ENCODE data around the gene DLL4.

Gene DLL4

DNA sequence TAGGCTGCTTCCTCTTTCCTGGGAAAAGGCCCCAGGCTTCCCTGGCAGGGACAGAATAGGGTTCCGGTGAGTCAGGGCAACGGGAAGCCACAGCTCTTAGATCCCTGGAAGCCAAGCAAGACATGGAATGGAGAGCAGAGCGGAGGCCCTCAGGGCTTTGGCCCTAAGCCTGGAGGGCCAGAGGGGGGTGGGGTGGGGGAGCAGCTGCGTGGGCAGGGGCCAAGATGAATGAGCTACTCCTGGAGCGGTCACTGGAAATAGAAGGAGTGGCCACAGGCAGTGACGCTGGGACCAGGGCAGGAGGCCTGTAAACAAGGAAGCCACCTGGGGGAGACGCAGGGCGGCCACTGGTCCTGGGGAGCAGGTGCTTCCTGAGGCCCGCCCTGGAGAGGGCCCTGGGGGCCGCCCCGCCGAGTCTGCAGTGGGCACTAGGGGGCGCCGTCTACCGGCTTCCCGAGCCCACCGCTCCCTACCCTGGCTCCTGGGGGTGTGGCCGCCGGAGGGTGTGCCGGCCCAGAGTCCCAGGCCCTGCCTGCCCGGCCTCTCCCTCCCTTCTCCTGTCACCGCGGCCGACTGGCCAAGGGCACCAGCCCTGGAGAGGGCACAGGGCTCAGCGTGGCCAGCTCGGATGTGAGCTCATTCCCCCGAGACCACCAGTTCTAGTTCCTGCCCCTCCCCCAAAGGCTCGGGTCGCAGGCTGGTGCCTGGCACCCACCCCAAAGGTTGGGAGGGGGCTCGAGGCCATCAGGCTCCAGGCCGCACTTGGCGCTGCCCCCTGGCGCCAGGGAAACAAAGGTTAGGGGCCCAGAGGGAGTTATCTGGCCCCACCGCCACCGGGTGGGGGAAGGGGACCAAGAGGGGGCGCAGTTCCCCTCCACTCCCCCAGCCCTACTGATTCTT lies 22.8 kb upstream of the DLL4 start:
- peaks cover 40 to 44% of the 10 kb centered on the region in 2 donors for H3K4me1 ChIP-seq (ENCODE audit: control insufficient read depth in 2 of 2, insufficient read depth in 2 of 2, low read length in 2 of 2)

DNA sequence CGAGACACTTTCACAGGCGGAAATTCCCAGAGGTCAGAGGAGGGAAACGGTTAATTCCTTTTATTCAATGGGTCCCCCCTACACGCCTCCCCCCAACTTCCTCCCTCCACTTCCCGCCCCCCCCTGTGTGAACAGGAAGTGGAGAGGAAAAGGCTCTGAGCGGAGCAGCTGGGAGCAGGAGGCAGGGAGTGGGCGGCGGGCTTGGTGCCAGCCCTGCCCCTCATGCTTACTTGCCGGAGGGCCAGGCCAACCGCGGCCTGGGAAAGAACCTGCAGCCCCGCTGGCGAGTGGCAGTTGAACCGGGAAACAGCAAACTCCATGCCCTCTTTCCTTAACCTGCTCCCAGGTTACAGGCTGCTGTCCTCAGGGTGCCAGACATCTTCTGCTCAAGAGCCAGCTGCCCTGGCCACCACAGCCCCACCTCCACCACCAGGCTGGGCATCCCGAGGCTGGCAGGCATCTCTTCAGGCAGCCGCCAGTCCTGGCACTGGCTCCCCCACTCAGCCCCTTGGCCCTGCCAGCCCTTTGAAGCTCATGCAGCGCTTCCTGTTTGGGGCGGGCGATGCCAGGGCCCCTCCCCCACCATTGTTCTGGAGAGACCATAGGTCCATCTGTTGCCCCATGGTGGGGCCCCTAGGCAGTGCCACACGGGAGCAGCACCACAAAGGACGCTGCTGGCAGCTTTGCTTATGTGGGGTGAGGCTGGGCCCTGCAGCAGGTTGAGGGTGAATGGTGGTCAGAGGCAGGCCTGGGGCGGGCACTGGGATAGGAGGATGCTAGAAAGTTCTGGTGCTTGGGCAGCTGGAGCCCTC lies 21.9 kb upstream of the DLL4 start:
- peak overlapping the region; percentile 97 to 98 for H3K27ac ChIP-seq (ENCODE audit: low read depth in 2 of 2, low read length in 2 of 2)
- H3K27me3 ChIP-seq (ENCODE audit: control insufficient read depth in 2 of 2, insufficient read depth in 2 of 2, low read length in 2 of 2) = no peaks in the 10 kb centered on the region
- H3K4me3 ChIP-seq (ENCODE audit: low read length in 2 of 2) = peak overlapping the region; percentile 63 to 70
- peak overlapping the region; percentile 92 to 95 for H3K9ac ChIP-seq (ENCODE audit: low read depth in 1 of 2, low read length in 2 of 2)
- no peaks in the 10 kb centered on the region for H3K9me3 ChIP-seq (ENCODE audit: control insufficient read depth in 2 of 2, low read length in 2 of 2)
- H3K36me3 ChIP-seq (ENCODE audit: control insufficient read depth in 2 of 2, insufficient read depth in 2 of 2, low read length in 2 of 2) = peaks cover 16 to 18% of the 10 kb centered on the region in 2 donors
- H3K4me1 ChIP-seq (ENCODE audit: control insufficient read depth in 2 of 2, insufficient read depth in 2 of 2, low read length in 2 of 2) = peaks cover 40 to 44% of the 10 kb centered on the region in 2 donors

More for the DNA sequence above, 22.8 kb upstream of the DLL4 start:
- Histone ChIP-seq H3K36me3 (ENCODE audit: control insufficient read depth in 2 of 2, insufficient read depth in 2 of 2, low read length in 2 of 2) (peaks cover 16 to 18% of the 10 kb centered on the region in 2 donors), H3K4me3 (ENCODE audit: low read length in 2 of 2) (peak overlapping the region; percentile 63 to 70), H3K27me3 (ENCODE audit: control insufficient read depth in 2 of 2, insufficient read depth in 2 of 2, low read length in 2 of 2) (no peaks in the 10 kb centered on the region), H3K9me3 (ENCODE audit: control insufficient read depth in 2 of 2, low read length in 2 of 2) (no peaks in the 10 kb centered on the region), H3K9ac (ENCODE audit: low read depth in 1 of 2, low read length in 2 of 2) (peak overlapping the region; percentile 92 to 95), H3K27ac (ENCODE audit: low read depth in 2 of 2, low read length in 2 of 2) (peak overlapping the region; percentile 97 to 98)

DNA sequence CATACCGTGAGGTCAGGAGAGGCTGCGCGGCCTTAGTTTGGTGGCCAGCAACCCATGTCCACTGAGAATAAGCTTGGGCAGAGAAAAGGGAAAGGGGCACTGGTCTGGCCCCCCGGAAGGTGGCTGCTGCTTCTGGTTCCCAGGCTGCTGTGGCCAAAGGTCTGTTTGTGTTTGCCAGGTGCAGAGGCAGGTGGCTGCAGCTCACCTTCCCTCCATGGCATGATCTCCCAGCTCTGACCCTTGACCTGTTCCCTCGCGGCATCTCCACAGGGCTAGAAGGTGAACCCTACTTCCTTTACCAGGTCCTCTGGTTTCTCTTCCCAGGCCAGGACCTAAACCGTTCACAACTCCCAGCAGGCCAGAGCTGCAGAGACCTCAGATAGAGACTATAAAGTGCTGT lies 21.0 kb upstream of the DLL4 start:
- Histone ChIP-seq H3K9me3 (ENCODE audit: control insufficient read depth in 2 of 2, low read length in 2 of 2) (no peaks in the 10 kb centered on the region), H3K27me3 (ENCODE audit: control insufficient read depth in 2 of 2, insufficient read depth in 2 of 2, low read length in 2 of 2) (no peaks in the 10 kb centered on the region), H3K36me3 (ENCODE audit: control insufficient read depth in 2 of 2, insufficient read depth in 2 of 2, low read length in 2 of 2) (peaks cover 12% of the 10 kb centered on the region in 2 donors), H3K9ac (ENCODE audit: low read depth in 1 of 2, low read length in 2 of 2) (peak overlapping the region in 1 of 2 donors; percentile 42), H3K4me1 (ENCODE audit: control insufficient read depth in 2 of 2, insufficient read depth in 2 of 2, low read length in 2 of 2) (peaks cover 40 to 44% of the 10 kb centered on the region in 2 donors), H3K4me3 (ENCODE audit: low read length in 2 of 2) (no peak overlapping the region), H3K27ac (ENCODE audit: low read depth in 2 of 2, low read length in 2 of 2) (peak overlapping the region; percentile 97 to 98)

DNA sequence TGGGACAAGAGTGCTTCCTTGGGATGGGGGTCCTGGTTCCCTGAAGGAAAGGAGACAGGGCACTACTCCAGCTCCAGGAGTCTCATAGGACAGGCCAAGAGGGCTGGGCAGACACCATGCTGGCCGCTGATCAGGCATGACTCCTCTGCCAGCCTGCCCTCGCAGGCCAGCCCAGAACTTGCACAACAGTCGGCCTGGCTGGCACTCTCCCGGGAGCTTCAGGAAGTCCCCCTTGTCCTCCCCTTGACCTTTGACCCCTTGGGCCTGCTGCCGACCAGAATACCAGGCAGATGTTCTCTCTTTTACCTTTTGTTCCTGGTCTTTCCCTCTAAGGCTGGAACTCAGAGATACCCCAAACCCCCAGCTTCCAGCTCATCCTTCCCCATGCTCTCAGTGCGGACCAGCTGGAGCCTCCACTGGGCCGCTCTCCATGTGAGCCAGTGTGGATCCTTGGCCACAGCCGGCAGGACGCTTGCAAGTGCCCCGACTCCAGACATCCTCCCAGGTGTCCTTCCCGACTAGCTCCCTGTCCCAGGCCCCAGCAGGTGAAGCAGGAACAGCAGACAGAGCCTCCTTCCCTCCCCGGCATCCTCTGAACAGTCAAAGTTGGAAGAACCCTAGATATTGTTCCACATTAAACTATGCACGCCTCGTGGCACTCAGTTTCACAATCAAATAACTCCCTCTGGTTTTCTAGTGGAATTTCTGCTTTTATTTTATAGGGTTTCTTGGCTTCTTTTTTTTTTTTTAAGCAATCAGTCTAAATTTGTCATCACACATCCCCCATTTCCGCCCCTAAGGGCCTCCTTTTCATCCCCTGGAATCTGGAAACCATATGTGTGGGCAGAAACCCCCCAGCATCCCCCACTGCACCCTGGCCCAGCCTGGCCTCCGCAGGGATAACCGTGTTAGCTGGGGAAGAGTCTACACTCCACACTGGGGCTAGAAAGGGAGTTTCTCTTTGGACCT lies 19.2 kb upstream of the DLL4 start:
- no peak overlapping the region for H3K9ac ChIP-seq (ENCODE audit: low read depth in 1 of 2, low read length in 2 of 2)
- H3K4me3 ChIP-seq (ENCODE audit: low read length in 2 of 2) = no peak overlapping the region
- H3K36me3 ChIP-seq (ENCODE audit: control insufficient read depth in 2 of 2, insufficient read depth in 2 of 2, low read length in 2 of 2) = peaks cover 0 to under 1% of the 10 kb centered on the region in 2 donors
- H3K27me3 ChIP-seq (ENCODE audit: control insufficient read depth in 2 of 2, insufficient read depth in 2 of 2, low read length in 2 of 2) = no peaks in the 10 kb centered on the region
- peaks cover 34 to 35% of the 10 kb centered on the region in 2 donors for H3K4me1 ChIP-seq (ENCODE audit: control insufficient read depth in 2 of 2, insufficient read depth in 2 of 2, low read length in 2 of 2)
- no peaks in the 10 kb centered on the region for H3K9me3 ChIP-seq (ENCODE audit: control insufficient read depth in 2 of 2, low read length in 2 of 2)
- H3K27ac ChIP-seq (ENCODE audit: low read depth in 2 of 2, low read length in 2 of 2) = no peak overlapping the region

DNA sequence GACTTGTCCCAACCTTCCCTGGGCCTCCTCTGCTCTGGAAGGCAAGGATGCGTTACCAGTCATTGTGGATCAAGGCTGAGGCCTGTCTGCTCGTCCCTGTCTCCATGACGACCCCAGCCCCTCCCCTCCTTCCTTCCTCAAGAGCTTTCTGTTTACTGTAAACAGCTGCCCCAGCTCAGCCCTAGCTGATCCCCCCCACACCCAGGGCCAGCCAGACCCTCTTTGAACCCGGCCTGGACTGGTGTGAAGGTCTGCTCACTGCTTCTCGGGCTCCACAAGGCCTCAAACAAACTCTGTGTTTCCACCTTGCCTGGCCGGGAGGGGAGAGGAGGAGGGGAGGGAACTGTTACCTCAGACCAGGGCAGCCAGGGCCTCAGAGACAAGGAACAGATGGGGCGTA lies 18.0 kb upstream of the DLL4 start:
- Histone ChIP-seq H3K27ac (ENCODE audit: low read depth in 2 of 2, low read length in 2 of 2) (peak overlapping the region in 1 of 2 donors; percentile 16), H3K36me3 (ENCODE audit: control insufficient read depth in 2 of 2, insufficient read depth in 2 of 2, low read length in 2 of 2) (no peaks in the 10 kb centered on the region), H3K9ac (ENCODE audit: low read depth in 1 of 2, low read length in 2 of 2) (no peak overlapping the region), H3K27me3 (ENCODE audit: control insufficient read depth in 2 of 2, insufficient read depth in 2 of 2, low read length in 2 of 2) (no peaks in the 10 kb centered on the region), H3K9me3 (ENCODE audit: control insufficient read depth in 2 of 2, low read length in 2 of 2) (no peaks in the 10 kb centered on the region), H3K4me1 (ENCODE audit: control insufficient read depth in 2 of 2, insufficient read depth in 2 of 2, low read length in 2 of 2) (peaks cover 29% of the 10 kb centered on the region in 2 donors), H3K4me3 (ENCODE audit: low read length in 2 of 2) (no peak overlapping the region)

DNA sequence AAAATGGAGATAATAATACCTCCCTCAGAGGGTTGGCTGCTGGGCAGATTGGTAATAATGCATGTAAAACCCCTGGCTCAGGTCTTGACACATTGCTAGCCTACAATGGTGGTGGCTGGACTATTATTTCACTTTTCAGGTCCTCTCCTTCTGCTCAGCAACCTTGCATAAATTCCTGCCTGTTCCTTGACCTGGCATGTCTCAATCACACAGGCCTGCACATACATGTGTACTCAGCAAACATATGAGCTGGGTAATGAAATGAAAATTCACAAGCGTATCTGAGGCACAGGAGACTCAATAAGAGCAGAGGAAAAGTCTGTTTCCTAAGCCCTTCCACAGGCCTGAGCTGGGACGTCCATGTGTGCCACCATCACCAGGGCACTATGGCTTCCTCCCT lies 17.4 kb upstream of the DLL4 start:
- H3K27me3 ChIP-seq (ENCODE audit: control insufficient read depth in 2 of 2, insufficient read depth in 2 of 2, low read length in 2 of 2) = no peaks in the 10 kb centered on the region
- H3K9me3 ChIP-seq (ENCODE audit: control insufficient read depth in 2 of 2, low read length in 2 of 2) = no peaks in the 10 kb centered on the region
- no peaks in the 10 kb centered on the region for H3K36me3 ChIP-seq (ENCODE audit: control insufficient read depth in 2 of 2, insufficient read depth in 2 of 2, low read length in 2 of 2)
- no peak overlapping the region for H3K4me3 ChIP-seq (ENCODE audit: low read length in 2 of 2)
- H3K9ac ChIP-seq (ENCODE audit: low read depth in 1 of 2, low read length in 2 of 2) = no peak overlapping the region
- no peak overlapping the region for H3K27ac ChIP-seq (ENCODE audit: low read depth in 2 of 2, low read length in 2 of 2)
- H3K4me1 ChIP-seq (ENCODE audit: control insufficient read depth in 2 of 2, insufficient read depth in 2 of 2, low read length in 2 of 2) = peaks cover 24 to 25% of the 10 kb centered on the region in 2 donors

DNA sequence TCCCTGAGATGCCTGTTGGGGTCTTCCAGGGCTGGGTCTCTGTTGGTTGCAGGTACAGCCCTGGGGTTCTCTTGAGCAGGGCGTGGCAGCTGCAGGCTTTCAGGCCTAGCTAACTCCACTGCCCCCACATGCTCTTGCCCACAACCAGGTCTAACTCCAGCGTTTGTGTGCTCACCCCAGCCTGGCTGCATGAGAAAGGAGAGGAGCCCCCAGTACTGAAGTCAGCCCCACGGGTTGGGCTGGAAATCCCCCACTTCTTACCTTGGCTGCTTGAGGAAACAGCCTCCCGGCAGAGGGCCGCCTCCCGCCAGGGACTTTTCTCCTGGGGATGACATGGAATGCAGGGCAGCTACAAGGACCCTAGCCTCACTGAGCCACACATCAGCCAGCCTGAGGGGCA lies 16.7 kb upstream of the DLL4 start:
- Histone ChIP-seq H3K9ac (ENCODE audit: low read depth in 1 of 2, low read length in 2 of 2) (no peak overlapping the region), H3K4me3 (ENCODE audit: low read length in 2 of 2) (no peak overlapping the region), H3K27ac (ENCODE audit: low read depth in 2 of 2, low read length in 2 of 2) (no peak overlapping the region), H3K36me3 (ENCODE audit: control insufficient read depth in 2 of 2, insufficient read depth in 2 of 2, low read length in 2 of 2) (no peaks in the 10 kb centered on the region), H3K27me3 (ENCODE audit: control insufficient read depth in 2 of 2, insufficient read depth in 2 of 2, low read length in 2 of 2) (no peaks in the 10 kb centered on the region), H3K9me3 (ENCODE audit: control insufficient read depth in 2 of 2, low read length in 2 of 2) (no peaks in the 10 kb centered on the region), H3K4me1 (ENCODE audit: control insufficient read depth in 2 of 2, insufficient read depth in 2 of 2, low read length in 2 of 2) (peaks cover 17 to 18% of the 10 kb centered on the region in 2 donors)

DNA sequence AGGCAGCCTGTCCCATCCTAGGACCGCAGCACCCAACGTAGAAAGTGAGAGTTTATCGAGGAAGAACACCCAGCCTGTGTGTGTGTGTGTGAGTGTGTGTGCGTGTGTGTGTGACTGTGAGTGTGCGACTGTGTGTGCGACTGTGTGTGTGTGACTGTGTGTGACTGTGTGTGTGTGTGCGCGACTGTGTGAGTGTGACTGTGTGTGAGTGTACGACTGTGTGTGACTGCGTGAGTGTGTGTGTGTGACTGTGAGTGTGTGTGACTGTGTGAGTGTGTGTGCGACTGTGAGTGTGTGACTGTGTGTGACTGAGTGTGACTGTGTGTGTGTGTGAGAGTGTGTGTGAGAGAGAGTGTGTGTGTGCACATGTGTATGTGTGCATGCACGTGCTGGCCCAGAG lies 15.1 kb upstream of the DLL4 start:
- Histone ChIP-seq H3K27ac (ENCODE audit: low read depth in 2 of 2, low read length in 2 of 2) (no peak overlapping the region), H3K4me3 (ENCODE audit: low read length in 2 of 2) (no peak overlapping the region), H3K36me3 (ENCODE audit: control insufficient read depth in 2 of 2, insufficient read depth in 2 of 2, low read length in 2 of 2) (no peaks in the 10 kb centered on the region), H3K4me1 (ENCODE audit: control insufficient read depth in 2 of 2, insufficient read depth in 2 of 2, low read length in 2 of 2) (peaks cover 7 to 8% of the 10 kb centered on the region in 2 donors), H3K9me3 (ENCODE audit: control insufficient read depth in 2 of 2, low read length in 2 of 2) (no peaks in the 10 kb centered on the region), H3K9ac (ENCODE audit: low read depth in 1 of 2, low read length in 2 of 2) (no peak overlapping the region), H3K27me3 (ENCODE audit: control insufficient read depth in 2 of 2, insufficient read depth in 2 of 2, low read length in 2 of 2) (no peaks in the 10 kb centered on the region)

DNA sequence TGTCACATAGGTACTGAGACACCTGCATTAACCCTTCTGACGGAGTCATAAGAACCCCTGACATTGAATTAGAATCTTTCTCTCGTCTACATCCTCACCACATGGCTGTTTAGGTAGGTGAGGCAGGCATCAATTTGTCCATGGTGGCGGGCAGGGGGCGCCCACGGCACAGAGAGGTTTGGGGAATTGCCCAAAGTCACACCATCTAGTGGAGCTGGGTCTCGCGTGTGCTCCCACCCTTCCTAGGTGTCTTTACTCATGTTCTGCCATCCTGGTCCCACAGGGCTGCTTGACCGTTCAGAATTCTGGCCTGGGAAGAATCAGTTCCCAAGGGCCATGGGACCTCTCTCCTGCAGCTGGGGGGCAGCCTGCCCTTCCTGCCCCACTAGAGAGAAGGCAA lies 14.7 kb upstream of the DLL4 start:
- H3K27ac ChIP-seq (ENCODE audit: low read depth in 2 of 2, low read length in 2 of 2) = no peak overlapping the region
- H3K9ac ChIP-seq (ENCODE audit: low read depth in 1 of 2, low read length in 2 of 2) = no peak overlapping the region
- peaks cover 5 to 6% of the 10 kb centered on the region in 2 donors for H3K4me1 ChIP-seq (ENCODE audit: control insufficient read depth in 2 of 2, insufficient read depth in 2 of 2, low read length in 2 of 2)
- no peaks in the 10 kb centered on the region for H3K36me3 ChIP-seq (ENCODE audit: control insufficient read depth in 2 of 2, insufficient read depth in 2 of 2, low read length in 2 of 2)
- no peak overlapping the region for H3K4me3 ChIP-seq (ENCODE audit: low read length in 2 of 2)
- no peaks in the 10 kb centered on the region for H3K9me3 ChIP-seq (ENCODE audit: control insufficient read depth in 2 of 2, low read length in 2 of 2)
- no peaks in the 10 kb centered on the region for H3K27me3 ChIP-seq (ENCODE audit: control insufficient read depth in 2 of 2, insufficient read depth in 2 of 2, low read length in 2 of 2)

Measured in mucosa of rectum (tissue), 2 donors.